HG02852 (cell line): ENCODE results near the gene GPR26.

Experiments
- ATAC-seq: cut with Tn5 transposase; IDR thresholded peaks from one replicate; pipeline ENCODE4 v1.9.1; 2021; ENCODE audit warnings: mild to moderate bottlenecking, moderate library complexity; ENCODE audit not compliant: unreplicated experiment

Gene GPR26, protein sequence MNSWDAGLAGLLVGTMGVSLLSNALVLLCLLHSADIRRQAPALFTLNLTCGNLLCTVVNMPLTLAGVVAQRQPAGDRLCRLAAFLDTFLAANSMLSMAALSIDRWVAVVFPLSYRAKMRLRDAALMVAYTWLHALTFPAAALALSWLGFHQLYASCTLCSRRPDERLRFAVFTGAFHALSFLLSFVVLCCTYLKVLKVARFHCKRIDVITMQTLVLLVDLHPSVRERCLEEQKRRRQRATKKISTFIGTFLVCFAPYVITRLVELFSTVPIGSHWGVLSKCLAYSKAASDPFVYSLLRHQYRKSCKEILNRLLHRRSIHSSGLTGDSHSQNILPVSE

DNA sequence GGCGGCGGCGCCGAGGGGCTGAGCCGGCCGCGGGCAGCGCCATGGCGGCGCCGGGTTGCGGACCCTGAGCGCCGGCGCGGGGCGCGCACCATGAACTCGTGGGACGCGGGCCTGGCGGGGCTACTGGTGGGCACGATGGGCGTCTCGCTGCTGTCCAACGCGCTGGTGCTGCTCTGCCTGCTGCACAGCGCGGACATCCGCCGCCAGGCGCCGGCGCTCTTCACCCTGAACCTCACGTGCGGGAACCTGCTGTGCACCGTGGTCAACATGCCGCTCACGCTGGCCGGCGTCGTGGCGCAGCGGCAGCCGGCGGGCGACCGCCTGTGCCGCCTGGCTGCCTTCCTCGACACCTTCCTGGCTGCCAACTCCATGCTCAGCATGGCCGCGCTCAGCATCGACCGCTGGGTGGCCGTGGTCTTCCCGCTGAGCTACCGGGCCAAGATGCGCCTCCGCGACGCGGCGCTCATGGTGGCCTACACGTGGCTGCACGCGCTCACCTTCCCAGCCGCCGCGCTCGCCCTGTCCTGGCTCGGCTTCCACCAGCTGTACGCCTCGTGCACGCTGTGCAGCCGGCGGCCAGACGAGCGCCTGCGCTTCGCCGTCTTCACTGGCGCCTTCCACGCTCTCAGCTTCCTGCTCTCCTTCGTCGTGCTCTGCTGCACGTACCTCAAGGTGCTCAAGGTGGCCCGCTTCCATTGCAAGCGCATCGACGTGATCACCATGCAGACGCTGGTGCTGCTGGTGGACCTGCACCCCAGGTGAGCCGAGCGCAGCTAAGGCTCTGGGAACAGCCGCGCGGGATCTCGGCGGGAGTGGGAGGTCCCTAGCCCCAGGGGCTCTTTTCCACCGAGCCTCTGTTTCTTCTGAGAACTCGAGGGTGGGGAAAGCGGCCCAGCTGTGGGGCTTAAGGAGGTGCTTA lies at the start of gene GPR26:
GPR26 (plus strand) TSS at position 38 of the 919 bp plus-strand sequence; CDS start at position 91, 53 bp downstream.
- no peak for ATAC-seq

DNA sequence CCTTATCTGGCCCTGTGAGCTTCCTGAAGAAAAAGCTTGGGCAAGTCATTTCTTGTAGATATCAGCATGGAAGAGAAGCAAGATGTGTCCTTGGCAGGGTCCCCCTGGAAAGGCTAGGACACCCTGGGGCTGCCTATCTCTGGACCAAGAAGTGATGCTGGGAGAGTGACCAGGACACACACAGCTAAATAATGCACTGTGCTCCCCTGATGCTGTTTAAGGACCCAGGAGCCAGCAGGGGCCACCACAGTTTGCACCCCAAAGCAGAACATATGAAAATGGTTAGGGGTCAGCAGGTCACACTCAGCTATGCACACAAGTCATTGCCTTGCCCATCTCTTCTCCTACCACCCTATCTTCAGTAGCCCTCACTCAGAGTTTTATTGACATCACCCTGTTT lies 47.9 kb upstream of the GPR26 start:
- ATAC-seq, result no peak

DNA sequence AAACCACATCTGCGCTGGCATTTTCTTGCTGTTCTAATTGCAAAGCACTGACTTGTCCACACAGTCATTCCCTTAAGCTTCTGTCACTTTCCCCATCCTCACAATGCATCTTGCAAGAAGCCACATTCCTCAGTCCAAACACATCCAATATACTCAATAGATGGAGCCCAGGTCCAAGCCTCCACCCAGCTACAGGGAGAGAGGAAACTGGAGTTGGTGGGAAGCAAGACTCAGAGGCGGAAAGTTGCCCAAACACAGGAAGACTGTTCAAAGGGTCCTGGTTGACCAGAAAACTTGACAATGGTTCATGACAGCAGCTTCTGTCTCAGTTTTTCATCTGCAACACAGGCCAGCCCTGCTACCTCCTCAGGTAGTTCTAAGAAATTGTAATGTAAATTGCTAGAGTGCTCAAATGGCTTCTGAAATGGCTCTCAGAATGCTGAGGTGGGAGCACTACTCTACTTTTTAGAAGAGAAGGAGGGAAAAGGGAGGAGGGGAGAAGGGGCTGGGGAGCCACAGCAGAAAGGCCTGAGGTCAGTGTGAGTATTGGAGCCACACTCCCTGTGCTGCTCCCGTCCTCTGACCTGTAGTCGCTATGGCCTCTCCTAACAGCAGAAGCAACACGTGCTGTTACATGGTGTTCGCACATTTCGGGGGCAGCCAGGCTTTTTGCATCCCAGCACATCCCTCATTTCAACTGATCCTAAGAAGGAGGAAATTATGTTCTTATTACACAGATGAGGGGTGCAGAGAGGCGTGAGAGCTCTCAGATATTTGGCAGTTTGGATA lies 46.9 kb upstream of the GPR26 start:
- ATAC-seq, result no peak

DNA sequence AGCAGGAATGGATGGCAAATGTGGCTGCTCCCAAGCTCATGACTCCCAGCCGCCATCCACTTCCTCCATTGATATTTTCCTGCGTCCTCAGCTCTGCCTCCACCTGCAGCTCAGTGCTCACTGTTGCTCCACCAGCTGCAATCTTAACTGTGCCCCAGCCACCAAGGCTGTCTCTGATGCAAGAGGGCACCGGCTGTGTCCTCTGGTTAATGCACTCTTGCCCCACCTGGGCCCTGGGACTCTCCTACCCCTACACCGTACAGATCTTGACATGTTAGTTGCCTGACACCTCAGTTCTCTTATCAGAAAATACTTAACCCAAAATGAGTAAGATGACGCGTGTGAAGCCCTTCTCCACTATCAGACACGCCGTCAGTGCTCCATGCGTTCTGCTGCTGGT lies 45.5 kb upstream of the GPR26 start:
- ATAC-seq, result no peak

DNA sequence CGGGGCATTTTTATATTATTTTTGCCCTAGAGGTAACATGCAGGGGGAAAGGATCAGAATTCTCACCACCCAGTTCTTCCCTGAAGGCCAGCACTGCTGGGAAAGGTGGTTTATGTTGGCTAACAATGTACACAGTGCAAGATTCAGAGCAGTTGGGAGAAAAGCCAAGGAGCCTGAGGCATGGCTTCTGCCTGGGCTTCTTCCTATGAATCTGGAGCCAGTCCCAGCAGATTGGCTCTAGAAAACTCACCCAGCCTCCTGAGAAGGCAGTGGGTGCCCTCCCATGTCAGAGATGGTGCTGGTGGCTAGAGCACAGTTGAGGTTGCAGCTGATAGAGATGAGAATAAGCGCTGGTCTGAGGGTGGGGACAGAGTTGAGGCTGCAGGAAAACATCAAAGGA lies 44.7 kb upstream of the GPR26 start:
- no peak for ATAC-seq

DNA sequence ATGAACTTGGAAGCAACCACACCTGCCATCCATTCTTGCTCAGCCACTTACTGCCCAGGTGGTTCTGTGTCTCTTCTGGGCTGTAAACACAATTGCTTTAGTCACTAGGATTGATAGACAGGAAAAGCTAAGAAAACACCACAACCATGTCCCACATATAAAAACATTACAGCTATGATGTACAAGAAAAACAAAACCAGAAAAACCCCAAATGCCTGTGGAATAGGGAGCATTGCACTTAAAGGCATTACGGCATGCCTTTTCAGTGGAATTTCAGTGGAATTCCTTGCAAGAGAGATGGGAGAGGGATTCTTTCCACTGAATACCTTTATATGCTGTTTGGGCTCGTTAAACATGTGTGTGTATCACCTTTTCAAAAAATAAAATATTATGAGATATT lies 44.2 kb upstream of the GPR26 start:
- ATAC-seq, result no peak

DNA sequence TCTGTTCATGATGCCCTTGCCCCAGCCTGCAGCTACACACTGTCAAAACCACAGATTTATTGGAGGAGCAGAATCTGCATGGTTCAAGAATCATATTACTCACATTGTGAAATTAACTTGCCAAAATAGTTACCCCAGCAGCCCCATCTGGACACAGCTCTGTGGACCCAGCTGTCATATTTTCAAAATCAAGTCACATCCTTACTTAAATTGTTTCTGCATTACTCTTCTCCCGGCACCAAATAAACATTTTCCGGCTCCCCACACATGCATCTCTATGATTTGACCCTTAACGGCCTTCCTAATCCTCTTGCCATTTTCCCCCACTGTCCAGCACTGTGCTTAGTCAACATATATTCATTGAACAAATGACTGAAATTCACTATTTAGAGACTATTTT lies 43.8 kb upstream of the GPR26 start:
- ATAC-seq, result no peak

DNA sequence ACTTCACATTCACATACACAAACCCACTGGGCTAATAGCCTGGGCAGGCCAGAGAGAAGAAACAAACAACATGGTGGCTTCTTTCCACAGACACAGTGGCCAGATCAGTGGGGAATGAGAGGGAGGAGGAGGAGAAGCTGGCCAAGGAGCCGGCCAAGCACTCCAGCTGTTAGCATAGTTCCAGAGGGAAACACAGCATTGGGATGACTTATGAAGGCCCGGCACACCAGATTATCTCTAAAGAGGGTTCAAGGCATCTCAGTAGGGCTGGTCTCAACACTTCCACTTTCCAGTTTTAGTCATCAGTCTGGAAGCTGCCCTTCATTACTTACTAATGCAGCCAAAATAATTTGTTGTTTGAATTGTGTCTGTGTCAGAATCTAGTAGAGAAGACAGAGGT lies 42.1 kb upstream of the GPR26 start:
- no peak for ATAC-seq

DNA sequence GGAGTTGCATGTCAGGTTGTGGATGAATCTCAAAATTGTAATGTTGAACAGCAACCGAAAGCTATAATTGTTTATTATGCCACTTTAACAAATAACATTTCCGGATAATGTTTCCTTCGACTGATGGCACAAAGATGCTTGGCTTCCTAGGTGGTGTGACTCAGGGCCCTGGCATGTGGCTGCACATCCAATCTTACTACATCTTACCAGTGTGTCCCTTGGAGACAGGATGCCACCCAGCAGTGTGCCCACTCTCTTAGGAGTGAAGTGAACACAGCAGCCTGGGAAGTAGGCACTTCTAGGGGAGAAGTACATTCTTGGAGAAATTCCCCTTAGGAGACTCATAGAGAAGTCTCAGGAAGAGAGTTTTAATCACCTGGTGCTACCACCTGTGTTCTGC lies 33.0 kb upstream of the GPR26 start:
- ATAC-seq, result no peak

DNA sequence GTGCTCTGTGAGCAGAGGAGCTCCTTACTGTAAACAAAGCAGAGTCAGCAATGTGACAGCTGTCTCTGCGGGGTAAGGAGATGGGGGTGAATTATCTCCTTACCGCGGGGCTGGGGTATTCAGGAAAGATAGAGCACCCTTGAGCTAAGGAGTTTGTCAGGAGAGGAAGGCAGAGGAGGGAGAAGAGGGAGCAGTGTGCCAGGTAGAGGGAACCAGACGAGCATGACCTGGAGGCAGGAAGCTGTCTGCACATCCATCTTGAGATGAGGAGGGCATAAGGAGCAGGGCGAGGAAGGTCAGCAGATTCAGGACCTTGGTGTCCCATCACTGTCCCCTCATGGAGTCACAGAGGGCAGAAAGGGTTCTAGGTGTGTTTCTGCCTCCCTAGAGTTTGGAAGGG lies 32.5 kb upstream of the GPR26 start:
- ATAC-seq, result no peak

DNA sequence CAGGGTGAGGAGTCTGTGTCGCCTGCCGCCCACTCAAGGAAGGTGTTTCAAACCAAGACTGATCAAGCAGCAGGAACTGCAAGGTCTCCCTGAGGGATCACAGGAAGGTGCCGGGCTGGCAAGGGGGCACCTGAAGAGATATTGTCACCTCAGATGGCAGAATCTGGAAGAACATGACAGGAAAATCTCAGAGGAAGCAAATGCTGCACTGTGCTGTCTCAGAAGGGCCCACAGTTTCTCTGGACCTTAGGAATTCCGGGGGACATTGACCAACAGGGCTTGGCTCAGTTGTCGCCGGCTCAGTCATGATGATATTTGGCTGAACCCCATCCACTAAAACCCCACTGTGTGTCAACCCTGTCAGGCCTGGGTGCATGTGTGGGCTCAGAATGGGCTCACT lies 31.9 kb upstream of the GPR26 start:
- ATAC-seq, result no peak

DNA sequence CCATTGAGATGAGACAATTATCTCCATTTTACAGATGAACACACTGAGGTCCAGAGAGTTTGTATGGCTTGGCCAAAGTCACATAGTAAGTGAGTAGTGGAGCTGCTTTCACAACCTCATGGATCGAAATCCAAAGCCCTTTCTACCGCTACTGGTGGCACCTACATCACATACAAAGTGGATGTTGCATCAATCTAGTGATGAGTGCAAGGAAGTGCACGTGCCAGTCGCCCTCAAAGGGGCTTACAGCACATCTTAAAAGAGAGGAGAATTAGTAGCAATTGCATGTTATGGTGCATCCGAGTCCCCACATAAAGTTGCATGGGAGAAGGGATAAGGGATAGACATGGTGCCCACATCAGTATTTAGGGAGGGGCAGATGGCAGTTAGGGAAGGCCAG lies 31.0 kb upstream of the GPR26 start:
- no peak for ATAC-seq

DNA sequence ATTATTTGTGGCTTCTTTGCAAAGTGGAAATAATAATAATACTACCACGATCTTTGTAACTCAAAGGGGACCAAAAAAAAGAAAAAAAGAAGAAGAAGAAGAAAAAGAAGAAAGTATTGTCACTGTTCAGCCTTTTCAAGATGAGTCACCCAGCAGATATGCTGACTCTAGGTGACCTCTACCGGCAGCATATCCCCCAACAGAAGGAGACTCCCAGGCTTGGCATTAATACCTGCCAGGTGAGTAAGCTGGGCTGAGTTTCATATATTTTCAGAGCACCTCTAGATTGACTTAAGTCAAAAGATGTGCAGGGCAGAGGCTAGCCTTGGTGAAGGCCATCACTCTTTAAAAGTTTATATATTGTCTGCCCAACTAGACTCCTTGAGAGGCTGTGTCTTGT lies 30.4 kb upstream of the GPR26 start:
- ATAC-seq, result no peak

DNA sequence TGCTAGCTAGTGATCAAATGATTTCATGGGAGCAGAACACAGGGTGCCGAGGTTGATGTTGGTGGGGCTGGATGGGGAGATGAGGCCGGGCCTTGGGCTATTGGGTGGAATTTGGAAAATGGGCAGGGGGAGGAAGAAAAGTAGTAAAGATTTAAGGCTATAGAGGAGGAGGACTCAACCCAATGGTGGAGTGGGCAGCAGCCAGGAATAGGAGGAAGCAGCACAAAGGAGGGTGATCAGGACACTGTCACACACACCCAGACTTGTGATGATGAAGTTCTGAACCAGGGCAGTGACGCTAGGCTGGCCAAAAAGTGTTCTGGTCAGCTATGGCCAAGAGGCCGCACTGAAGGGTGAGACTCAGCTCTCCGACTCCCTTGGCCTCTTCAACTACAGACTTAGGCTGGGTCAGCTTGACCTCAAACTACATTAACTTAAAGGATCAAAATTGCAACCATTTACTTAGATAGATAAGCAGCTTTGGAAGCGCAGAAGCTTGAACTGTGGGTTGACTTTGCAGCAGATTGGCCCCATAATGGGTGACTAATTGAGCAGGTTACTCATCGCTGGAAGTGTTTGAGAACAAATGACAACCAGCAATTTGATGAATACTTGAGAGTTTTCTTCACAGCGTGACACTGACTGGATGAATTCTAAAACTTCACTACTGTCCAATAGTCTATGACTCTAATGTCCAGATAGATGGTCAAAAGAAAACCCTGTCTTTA lies 29.4 kb upstream of the GPR26 start:
- no peak for ATAC-seq

DNA sequence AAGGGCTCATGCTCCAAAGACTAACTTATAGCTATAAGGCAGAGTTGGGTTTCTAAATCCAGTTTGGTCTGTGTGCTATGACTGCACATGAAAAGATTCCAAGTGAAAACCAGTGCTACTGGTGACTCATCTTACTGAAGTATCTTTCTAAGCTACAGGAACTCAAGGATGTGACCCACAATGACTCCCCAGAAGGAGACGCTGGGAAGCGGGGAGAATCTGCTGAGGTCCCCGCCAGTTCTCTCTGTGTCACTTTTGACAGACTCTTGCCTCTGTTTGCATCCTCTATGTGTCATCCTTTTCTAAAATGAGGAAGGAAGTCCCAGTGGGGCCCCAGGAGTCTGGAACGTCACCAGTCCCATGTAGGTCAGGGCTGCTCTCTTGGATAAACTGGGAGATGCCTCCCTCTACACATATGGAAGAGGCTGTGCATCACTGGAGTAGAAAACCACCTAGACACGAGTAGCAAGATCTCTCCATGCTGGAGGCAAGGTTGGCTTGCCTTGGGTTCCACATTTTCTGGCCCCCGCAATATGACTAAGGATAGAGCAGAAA lies 28.8 kb upstream of the GPR26 start:
- ATAC-seq, result no peak

DNA sequence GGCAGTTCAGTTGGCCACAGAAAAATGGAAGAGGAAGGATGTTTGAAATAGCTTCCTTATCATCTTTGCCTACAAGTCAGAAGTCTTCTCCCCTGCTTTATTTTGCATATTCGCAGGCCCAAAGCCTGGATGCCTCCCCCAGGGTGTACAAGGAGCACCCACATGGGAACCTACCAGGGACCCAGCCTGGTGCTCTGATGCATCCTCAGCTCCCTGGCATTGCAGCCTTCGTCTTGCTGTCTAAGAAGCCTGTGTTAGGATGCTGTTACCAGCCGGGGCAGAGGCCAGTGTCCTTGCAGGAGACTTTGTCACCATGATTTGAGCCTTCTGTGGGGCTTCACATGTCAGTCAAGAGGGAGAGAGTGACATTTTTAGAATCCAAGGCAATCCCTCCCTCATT lies 27.0 kb upstream of the GPR26 start:
- no peak for ATAC-seq

DNA sequence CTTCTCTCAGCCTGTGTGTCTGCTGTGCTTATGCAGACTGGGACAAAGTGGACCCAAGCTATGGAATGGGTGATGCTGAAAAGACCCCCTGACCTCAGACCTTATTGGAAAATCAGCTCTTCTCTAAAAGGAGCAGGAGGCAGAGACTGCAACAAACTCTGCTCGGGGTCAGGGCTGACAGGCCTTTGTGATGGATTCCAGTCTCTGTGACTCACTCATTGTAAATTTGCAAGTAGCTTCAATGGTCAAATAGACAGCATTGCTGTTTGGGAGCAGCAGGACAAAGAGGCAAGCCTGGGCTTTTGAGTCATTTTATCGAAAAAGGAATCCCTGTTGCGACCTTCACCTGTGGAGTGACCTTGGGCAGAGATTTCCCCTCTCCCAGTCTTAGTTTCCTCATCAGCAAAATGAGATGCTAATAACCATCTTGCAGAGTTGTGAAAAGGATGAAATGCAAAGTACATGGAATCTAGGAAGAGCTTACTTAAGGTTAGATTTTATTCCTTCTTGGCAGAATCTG lies 26.1 kb upstream of the GPR26 start:
- ATAC-seq, result no peak

DNA sequence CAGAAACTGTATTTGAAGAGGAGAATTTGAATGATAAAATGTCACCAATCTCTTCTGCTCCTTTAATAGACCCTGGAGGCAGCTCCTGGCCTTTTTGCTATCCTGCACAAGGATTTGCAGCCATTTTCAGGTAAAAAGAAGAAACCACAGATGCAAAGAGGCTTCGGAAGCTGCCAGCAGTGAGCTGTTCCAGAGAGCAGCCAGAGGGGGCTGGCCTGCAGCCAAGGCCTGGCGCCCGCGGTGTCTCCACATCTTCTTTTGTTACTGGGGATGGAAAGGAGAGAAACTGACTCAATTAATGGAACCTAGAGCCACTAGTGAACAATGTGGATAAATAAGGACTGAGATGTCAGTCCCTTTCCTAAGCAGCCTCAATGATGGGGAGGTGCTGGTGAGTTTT lies 23.9 kb upstream of the GPR26 start:
- no peak for ATAC-seq

DNA sequence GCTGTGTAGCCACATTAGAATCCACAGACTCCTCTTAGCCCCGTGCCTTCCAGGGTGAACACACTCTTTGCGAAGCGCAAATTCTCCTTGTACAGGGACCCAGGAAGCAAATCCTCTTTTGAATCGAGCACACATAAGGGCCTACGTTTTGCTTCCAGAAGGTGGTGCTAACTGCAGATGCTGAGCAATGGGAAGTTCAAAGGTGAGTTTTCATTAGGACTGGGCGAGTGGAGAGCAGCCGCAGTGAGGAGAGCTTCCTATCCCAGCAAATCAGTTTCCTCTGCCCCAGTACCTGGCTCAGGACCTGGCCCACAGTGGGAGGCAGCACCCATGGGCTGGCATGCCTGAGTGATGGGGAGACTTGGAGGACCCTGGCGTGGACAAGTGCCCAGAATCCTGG lies 23.5 kb upstream of the GPR26 start:
- ATAC-seq, result no peak

DNA sequence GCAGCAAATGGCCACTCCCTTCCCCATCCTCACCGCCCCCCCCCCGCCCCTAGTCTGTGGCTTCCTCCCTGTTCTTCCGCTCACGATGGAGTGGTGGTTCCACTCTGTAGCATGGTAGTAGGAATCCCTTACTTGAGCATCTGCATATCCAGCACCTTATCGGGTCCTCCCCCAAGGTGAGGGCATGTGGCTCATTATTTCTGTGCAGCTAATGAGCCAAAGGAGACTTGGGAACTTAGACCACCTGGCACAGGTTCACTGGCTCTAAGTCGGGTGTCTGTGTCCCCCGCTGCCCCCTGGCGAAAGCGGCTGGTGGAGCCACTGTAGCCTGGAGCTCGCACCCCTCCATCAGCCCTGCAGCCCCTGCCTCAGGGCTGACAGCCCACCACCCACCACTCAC lies 22.8 kb upstream of the GPR26 start:
- no peak for ATAC-seq
